ENCODE measurements around the gene RNU4-1. TPM values are rescaled to one million over a fixed set of nuclear protein-coding genes. Genes with fewer than 3 reads are reported as not detected.

RNU4-1 gene
- total and polyA plus RNA-seq, 10 of the 15 experiments (the other 5 are each of a cell fraction or from before 2014, with no cell fraction given), result under 0.01 to 15,332 (median 7.1) TPM; not detected in 3

- BruUV-seq (replicated peaks), result no TSS peak
- in situ Hi-C loops (cut with MboI), result no loop called here
- H3K4me2 ChIP-seq (ENCODE audit: control insufficient read depth, insufficient read depth), result no peak overlapping the region
- no peaks in the 10 kb centered on the region for H3K79me2 ChIP-seq (ENCODE audit: control insufficient read depth, insufficient read depth, low read length)
- H3K36me3 ChIP-seq (ENCODE audit: control insufficient read depth in 2 of 2, insufficient read depth in 2 of 2, low read length in 1 of 2), result no peaks in the 10 kb centered on the region
- 0 out of 2 replicates have a peak, but pooled peaks cover 3% of the 10 kb centered on the region for H3K4me1 ChIP-seq (ENCODE audit: control insufficient read depth, insufficient read depth, low read length)
- FAIRE-seq, result no peak
- no peak for TF ChIP-seq ZNF24 (IDR thresholded peaks at IDR 0.05)
- no peak for TF ChIP-seq NFXL1 (IDR thresholded peaks at IDR 0.05; ENCODE audit: borderline replicate concordance)
- no peak for TF ChIP-seq BCL3 (IDR thresholded peaks at IDR 0.05; ENCODE audit: borderline replicate concordance, insufficient read depth, low read depth, low read length, poor library complexity, severe bottlenecking)
- TF ChIP-seq, protein P1, sequence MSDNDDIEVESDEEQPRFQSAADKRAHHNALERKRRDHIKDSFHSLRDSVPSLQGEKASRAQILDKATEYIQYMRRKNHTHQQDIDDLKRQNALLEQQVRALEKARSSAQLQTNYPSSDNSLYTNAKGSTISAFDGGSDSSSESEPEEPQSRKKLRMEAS (IDR thresholded peaks at IDR 0.05; ENCODE audit: low read depth, low read length), result no peak
- TF ChIP-seq TCF12 (IDR thresholded peaks at IDR 0.05; ENCODE audit: low read depth, low read length), result no peak
- 93% methylated on average over 5 of the region's 5 CpGs for WGBS (ENCODE audit: insufficient coverage, insufficient replicate concordance, low lambda C conversion rate, missing lambda C conversion rate)
- no peak overlapping the region for H3K9ac ChIP-seq (ENCODE audit: control insufficient read depth, insufficient read depth, low read length)
- H4K20me1 ChIP-seq (ENCODE audit: control insufficient read depth, insufficient read depth), result no peaks in the 10 kb centered on the region
- ChIA-PET CTCF (interaction anchor here (9.8 kb wide), 1 partner anchor 32 kb away, joined by 287 read pairs; no protein-coding TSS in a partner anchor), POLR2A (interaction anchor here (0.6 kb wide), 1 partner anchor 16 kb away, joined by 3 read pairs; no protein-coding TSS in a partner anchor), SMC1A (ENCODE audit: uncharacterized antibody, unreplicated experiment) (interaction anchor here (0.6 to 7.8 kb wide), 3 partner anchors 31 to 1581 kb away, joined by 3 to 152 read pairs (median 3); partner anchors contain the start of gene RNU4-2), RAD21 (ENCODE audit: unreplicated experiment) (interaction anchor here (0.6 to 4.1 kb wide), 3 partner anchors 28 to 267 kb away, joined by 3 to 37 read pairs (median 11); no protein-coding TSS in a partner anchor)
- no peak overlapping the region for H2AFZ ChIP-seq (ENCODE audit: control insufficient read depth, low read depth, low read length)
- H3K9me3 ChIP-seq (replicated peaks; ENCODE audit: control insufficient read depth, insufficient read depth, low read length), result no peaks in the 10 kb centered on the region
- no peak for DNase-seq (ENCODE audit: low read depth, low spot score)
- no peak for ATAC-seq
- no peak overlapping the region for H3K27ac ChIP-seq (ENCODE audit: control insufficient read depth, insufficient read depth)
- H3K27me3 ChIP-seq (replicated peaks in 1 of 2; ENCODE audit: control insufficient read depth in 2 of 2, insufficient read depth in 2 of 2, low read length in 1 of 2), result peaks cover 1 to 4% of the 10 kb centered on the region in 2 experiments; a peak in 3 of 4 replicates
- intact Hi-C loops (cut with micrococcal nuclease; ENCODE audit: unreplicated experiment), result loop anchor here (10.0 kb wide), 1 partner anchor 146 kb away; the partner anchor contains the start of gene RAB35
- H3K4me3 ChIP-seq, result no peak overlapping the region
Observed at GRCh38 chr12:120260607-120261006, 32.4 kb downstream of the RNU4-1 start.

Data from GM12878 (cell line).